Measurements from ENCODE around the gene GUCA2B.

- no peak for TF ChIP-seq CTCF (conservative IDR thresholded peaks at IDR 0.05; ENCODE audit: low read length)
- no peak for TF ChIP-seq EZH2phosphoT487 (IDR thresholded peaks at IDR 0.05; ENCODE audit: borderline replicate concordance)
These were observed 38.1 kb downstream of the GUCA2B start for GRCh38 chr1:42191319-42191718.

Measured in Loucy (cell line).